GM19023 (cell line): ENCODE measurements around the gene SLU7.

Source experiments
- ATAC-seq: cut with Tn5 transposase; IDR thresholded peaks from one replicate; pipeline ENCODE4 v1.9.1; 2021; ENCODE audit warnings: mild to moderate bottlenecking, moderate library complexity; ENCODE audit not compliant: unreplicated experiment

The SLU7 gene

DNA sequence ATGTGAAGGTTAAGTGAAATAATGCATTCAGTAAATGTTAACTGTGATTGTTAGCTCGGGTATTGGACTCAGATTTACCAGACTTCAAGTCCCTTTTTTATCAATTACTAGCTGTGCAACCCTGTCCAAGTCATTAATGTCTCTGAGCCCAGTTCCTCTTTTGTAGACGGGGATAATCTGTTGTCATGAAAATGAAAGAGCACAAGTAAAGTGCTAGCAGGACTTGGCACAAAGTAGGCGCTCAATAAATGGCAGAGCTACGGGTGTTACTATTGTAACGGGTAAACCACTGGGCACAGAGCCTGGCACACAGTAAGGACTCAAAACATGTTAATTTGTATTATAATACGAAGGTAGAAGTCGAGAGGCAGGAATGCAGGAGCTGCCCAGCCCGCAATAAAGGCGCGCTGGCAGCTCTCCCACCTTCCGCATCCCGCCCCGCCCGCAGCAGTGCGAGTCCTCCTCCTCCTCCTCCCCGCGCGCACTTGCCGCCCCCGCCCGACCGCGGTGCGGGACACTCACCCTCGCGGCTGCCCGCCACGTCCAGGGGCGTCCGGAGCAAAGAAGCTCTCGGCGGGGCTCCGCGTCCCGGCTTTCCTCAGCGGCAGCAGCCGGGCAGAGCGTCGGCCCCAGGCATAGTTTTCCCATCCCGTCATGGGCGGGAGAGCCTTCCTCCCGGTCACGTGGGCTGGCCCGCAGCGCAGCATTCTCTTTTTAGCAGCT, 48.7 kb downstream of the SLU7 start, which contains the start of gene C1QTNF2:
C1QTNF2 (minus strand) TSS at position 637 of the 723 bp plus-strand sequence. CDS start 15,615 bp downstream, outside the sequence.
- ATAC-seq = no peak

DNA sequence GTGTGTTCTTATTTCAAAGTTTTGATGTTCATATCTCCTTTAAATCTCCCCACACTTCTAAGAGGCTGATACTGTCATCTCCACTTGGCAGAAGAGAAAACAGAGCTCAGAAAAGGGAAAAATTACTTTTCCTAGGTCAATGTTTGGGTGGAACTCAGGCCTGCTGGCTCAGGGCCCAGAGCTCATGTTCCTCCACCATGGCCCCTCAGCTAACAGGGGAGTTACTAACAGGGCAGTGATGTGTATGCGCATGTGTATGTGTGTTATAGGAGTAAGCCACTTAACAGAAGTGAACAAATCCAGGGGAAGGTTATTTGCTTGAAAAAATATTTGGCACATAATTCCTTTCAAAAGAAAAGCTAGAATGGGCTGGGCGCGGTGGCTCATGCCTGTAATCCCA, 51.0 kb downstream of the SLU7 start:
- no peak for ATAC-seq

DNA sequence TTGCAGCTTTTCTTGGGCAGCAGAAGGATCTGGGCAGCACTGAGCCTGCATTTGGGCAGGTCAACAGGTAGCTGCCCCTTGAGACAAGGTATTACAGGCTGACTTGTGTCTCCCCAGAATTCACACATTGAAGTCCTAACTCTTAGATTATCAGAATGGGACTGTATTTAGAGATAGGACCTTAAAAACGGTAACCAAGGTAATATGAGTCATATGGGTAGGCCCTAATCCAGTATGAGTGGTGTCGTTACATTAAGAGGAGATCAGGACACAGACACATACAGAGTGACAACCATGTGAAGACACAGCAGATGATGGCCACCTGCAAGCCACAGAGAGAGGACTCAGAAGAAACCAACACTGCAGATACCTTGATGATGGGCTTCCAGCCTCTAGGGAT, 51.6 kb downstream of the SLU7 start:
- no peak for ATAC-seq

DNA sequence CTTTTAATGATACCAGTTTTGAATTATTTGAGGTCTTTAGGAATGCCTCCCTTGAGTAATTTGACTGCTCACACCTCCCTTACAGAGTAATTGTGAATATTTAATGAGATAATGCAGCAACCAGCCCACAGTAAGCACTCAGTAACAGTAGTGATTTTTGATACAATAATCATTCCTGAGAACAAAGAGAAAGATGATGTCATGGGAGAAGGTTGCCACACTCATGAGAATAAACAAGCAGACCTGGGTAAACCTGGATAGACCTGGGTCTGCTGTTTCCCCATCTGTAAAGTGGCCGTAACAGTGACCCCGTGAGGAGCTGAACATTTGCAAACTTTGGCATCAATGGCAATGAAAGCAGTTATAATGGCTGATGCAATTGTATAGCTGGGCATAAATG, 52.7 kb downstream of the SLU7 start:
- ATAC-seq = no peak

DNA sequence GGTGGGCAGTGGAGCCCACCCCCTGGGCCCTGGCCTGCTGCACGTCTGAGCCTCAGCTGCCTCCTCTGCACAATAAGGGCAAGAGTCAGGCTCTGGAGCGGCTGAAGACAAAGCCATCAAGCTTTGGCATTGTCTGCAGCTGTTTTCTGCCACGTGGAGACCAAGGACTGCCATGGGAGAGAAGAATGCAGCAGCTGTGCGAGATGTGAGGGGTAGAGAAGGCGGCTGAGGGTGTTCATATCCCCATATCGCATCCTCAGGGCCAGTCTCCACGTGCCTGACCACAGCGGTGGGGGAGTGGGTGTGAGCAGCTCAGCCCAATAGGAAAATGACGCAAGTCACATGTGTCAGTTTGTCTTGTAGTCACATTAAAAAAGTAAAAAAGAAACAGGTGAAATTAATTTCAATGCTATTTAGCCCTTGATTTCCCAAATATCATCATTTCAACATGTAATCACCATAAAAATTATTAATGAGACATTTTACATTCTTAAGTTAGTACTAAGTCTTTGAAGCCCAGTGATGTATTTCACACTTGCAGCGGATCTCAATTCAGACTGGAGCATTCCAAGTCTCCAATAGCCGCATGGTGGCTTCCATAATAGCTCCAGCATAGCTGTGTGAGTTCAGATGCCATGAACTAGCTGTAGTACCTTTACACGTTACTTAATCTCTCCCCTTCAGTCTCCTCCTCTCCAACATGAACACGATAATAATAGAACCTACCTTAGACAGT, 55.1 kb downstream of the SLU7 start:
- ATAC-seq = no peak

DNA sequence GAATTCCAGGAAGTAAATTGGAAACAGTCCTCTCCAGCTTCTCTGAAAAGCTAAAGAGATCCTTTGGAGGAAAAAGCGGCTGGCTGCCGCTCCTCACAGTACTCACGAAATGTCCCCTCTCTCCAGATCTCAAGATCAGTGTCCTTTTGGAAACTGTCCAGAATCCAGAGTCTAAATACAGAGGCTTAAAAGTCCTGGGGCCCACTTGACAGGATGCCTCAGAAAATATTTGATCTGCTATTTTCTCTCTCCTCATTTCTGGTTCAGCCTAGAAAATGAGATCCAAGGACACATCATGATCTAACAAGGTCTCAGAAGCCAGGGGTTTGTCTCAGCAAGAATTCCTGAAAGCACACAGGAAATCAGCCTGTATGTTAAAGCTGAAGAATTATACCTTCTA, 55.7 kb downstream of the SLU7 start:
- ATAC-seq = no peak

DNA sequence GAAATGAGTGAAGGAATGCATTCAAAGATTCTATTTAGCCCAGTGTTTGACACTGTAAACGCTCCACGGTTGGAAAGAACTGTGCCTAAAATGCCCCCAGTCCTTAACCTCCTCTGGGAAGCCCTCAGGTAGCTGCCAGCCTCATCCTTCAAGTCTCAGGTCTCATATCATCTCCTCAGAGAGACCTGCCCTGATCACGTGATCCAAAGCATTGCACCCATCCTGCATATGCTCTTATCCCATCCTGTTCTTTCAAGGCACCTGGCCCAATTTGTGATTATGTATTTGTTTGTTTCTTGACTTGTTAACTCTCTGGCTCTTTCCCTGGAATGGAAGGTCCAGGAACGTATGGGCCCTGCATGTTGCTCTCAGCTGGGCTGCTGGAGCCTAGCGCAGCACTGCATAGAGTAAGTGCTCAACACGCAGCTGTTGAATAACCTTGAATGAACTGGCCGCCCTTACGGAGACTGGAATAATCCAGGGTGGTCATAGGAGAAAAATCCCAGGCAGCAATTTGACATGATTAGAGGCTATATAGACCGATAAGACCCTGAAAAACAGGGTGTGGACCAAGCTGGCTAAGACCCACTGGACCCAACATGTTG, 57.2 kb downstream of the SLU7 start:
- no peak for ATAC-seq

DNA sequence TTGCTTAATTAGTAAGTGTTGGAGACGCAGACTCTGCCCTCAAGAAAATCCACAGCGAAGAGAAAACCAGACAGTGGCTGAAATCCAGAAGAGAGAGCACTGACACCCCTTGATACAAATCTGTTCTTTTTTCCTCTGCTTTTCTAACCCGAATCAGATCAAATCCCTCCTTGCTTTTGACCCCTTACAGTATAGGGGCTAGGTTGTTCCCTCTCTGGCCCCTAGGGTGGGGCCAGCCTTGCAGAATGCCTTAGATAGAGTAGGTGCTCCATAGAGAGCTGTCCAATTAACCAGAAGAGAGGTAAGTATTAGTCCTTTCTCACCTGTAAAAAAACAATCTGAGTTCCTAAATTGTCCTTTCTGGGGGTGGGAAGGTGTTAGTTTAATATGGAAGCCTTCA, 58.6 kb downstream of the SLU7 start:
- no peak for ATAC-seq

DNA sequence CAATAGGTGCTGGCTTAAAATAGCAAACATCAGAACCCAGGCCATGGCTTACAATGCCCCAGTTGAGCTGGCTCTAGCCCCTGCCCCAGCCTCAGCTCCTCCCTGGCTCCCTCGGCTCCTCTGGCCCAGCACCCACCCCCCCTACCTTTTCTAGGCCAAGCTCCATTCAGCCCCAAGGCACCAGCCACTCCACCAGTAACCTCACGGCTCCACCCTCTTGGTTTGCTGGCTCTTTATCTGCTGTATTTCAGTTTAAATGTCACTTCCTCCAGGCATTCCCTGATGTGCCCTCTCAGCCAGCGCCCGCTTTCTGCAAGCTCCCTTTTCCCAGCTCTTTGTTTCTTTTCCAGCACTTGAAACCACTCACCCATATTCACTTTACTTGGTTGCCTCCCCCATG, 59.1 kb downstream of the SLU7 start:
- ATAC-seq = no peak

DNA sequence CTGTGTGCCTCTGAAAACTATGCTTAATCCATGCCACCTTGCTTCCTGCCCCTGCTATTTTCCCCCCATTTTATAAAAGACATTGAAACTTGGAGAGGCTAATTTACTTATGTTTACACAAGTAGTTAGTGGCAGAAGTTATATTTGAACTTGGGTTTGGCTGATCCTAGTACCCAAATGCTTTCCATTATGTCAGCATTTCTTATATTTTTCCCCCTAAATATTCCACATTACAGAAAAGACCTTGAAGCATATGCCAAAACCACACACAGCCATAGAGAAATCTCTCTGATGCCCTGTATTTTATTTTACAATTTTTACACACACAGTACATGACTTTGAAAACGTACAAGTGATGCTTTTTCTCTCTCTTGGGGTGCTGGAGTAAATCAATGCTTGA, 59.6 kb downstream of the SLU7 start:
- ATAC-seq = no peak

DNA sequence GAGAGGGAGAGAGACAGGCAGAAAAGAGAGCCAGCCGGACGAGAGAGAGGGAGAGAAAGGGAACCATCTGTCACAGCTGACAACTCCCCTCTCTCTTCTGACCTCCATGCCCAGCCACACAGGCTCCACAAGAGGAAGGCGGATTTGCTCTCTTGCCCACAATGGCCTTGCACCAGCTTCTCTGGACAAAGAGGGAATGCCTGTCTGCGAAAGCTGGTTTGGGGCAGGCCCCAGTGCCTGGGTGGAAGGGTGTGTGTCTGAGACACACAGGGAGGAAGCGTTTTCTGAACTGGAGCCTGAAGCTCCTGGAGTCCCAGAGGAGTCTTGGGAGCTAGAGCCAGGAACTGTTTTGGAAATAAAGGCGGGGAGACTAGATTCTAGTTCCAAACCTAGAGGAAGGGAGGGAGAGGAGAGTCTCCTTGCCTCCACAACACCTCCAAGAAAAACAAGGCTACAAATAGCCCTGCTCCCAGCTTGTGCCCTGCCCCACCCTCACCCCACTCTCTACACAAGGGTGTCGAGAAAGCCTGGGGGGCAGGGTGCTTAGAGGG, 60.9 kb downstream of the SLU7 start:
- no peak for ATAC-seq

DNA sequence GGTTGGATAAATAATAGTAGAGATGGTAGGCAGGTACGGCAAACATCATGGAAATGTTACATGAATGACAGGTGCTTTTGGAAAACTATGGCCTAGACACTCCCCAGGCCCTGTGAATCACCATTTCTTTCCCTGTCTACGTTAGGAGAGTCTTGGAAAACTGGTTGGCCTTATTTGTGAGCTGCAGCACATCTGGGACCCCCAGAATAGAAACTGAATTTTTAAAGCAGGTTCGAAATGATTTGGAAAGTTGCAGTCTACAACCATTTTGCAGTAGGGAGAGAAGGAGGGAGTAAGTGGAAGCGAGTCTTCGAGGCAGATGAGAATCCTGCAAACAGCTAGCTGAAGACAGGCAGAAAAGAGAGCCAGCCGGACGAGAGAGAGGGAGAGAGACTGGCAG, 61.5 kb downstream of the SLU7 start:
- ATAC-seq = no peak

DNA sequence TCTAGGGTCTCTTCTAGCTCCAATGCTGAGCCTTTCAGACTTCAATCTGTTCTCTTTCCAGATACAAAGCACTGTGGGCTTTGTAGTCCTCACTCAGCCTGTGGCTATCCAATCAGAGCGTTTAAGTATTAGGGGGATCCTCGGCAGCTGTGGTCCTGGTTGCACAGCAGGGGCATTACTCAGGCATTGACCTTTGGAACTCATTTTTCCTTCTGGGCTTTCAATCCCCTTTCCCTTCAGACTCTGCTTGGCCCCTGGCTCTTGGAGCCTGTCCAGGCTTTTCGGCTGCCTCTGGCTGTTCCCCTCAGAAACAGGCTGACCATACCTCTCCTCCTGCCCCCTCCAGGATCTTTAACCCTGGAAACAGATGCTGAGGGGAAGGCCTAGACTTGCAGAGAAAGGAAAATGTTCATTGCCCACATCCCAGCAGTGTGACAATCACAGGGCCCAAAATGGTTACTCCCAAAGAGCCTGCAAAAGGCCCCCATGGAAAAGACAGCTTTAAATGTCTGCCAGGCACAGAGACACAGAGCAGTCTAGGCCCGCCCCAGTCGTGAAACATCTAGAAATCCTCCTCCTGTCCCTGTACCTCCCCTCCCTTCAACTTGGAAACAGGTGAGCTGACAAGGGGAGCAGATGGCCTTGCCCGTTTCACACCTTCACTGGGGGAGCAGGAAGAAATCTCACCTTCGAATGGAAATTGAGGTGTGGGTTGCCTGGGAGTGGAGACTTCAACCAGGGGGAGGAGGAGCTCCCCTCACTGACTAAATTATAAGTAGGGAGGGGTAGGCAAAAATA, 62.1 kb downstream of the SLU7 start:
- ATAC-seq = no peak

DNA sequence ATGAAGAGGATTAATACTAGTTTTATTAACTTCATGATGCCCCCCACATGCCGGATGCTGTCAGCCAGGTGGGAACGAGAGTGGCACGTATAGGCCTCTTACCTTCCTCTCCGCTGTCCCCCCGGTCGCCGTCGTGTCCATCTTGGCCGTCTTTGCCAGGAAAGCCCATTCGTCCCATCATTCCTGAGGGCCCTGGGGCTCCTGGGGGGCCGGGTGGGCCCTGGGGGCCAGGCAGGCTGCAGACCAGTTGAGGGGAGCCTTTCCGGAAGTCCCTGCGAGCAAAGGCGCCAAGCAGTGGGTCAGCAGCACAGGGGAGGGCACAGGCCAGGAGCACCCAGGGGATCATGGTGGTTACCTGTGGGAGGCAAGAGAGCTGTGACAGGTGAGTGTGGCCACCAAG, 64.2 kb downstream of the SLU7 start:
- no peak for ATAC-seq

DNA sequence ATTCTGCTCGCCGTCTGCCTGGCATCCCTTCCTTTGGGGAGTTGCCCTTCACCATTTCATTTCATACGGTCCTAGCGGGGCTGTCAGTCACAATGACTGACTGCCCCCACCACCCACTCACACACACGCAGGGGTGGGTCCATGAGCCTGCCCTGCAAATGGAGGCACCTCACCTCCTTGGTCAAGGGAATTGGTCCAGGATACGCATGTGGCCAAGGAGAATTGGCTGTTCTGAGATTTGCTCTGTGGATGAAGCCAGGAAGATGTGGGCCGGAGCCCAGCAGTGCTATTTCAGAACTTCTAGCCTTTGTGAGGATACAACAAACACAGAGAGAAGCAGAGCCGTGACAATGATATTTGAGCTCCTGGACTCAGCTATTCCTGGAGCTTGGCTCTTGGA, 65.5 kb downstream of the SLU7 start:
- no peak for ATAC-seq

DNA sequence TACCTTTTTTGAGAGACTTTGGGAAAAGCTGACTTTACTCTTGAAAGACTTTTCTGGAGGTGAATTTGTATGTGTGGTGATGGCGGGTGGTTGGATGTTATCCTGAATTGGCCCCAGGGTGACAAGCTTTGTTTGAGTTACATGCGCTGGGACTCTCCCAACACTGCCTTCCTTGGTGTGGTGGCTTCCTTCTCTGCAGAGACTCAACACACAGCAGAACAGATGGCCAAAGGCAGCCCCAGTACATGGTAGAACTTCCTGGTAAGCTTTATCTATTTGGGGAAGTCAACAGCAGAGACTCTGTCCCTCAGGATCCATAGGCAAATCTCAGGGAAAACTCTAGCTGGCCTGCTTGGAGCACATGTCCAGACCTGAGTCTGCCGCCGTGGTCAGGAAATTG, 66.6 kb downstream of the SLU7 start:
- no peak for ATAC-seq
